GM19043 (cell line): ENCODE results near the gene LIPG.
"Not testable (repeated sequence)": the region's sequence is repeated elsewhere in the genome, so short reads cannot be mapped to it uniquely, and the experiment has no call there.

Source experiments
- ATAC-seq: cut with Tn5 transposase; IDR thresholded peaks from one replicate; pipeline ENCODE4 v1.9.1; 2021; ENCODE audit warnings: low read depth; ENCODE audit not compliant: unreplicated experiment

Gene LIPG

DNA sequence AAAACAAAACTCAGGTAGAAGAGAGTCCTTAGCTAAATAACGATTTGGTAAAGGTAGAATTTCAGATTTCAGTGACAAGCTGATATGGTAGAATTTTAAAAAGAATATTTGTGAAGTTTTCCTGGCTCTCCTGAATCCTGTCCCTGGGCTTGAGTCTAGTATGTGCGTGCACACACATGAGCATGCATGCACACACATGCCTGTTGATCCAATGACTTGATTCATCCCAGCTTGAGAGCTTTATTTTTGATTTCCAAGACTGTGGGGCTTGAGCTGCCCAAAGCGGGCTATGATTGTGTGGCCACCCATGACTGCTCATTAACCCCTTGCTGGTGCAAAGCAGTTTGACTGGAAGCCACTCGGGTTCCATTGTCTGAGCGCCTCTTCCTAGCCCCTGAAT is 9.0 kb downstream of the LIPG start:
- no peak for ATAC-seq

DNA sequence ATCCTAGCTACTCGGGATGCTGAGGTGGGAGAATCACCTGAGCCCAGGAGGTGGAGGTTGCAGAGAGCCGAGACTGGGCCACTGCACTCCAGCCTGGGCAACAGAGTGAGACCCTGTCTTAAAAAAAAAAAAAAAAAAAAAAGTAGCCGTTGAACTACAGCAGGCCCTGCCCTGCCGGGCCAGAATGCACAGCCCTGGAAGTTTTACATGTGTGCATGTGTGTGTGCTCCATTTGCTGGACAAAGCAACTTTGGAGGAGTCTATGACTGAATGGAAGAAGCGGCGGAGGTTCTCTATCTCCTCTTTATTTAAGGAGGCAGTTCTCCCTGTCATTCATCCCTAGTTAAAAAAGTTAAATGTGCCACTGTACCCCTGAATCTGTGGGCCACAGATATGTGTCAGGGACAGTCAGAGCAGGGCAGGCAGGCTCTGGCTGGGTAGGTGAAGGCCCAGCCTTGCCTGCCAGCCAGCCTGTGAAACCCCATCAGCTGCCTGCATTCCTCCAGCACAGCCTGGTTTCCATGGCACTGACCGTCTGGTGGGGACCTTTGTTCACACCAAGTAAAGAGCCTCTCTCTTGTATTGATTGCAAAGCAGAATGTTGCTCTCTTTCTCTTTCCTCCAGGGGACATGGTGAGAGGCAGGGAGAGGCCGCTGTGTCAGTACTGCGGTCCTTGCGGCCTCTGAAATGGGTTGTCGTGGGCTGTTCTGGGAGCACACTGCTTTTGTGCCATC is 10.9 kb downstream of the LIPG start:
- no peak for ATAC-seq

DNA sequence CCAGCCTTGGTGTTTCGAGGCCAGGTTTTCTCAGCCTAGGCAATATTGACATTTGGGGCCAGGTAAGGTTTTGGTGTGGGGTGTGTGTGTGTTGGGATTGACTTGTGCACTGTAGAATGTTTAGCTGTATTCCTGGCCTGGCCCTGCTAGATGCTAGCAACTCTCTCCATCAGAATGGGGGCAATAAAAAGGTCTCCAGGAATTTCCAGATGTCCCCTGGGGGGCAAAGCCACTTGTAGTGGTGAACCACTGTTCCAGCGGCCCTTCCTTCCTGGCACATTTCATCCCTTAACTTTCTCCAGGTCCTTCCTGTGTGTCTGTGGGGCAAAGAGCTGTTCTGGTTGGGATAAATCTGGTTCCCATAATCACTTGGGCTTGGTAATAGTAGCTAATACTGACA is 12.0 kb downstream of the LIPG start:
- no peak for ATAC-seq

DNA sequence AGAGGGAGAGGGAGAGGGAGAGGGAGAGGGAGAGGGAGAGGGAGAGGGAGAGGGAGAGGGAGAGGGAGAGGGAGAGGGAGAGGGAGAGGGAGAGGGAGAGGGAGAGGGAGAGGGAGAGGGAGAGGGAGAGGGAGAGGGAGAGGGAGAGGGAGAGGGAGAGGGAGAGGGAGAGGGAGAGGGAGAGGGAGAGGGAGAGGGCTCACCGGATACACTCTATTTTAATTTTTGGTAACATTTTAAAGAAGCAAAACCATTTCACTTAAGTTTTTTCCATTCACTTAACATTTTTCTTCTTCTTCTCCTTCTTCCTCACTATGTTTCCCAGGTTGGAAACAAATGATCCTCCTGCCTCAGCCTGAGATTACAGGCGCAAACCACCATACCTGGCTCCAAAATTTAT is 17.2 kb downstream of the LIPG start:
- not testable (repeated sequence) for ATAC-seq

DNA sequence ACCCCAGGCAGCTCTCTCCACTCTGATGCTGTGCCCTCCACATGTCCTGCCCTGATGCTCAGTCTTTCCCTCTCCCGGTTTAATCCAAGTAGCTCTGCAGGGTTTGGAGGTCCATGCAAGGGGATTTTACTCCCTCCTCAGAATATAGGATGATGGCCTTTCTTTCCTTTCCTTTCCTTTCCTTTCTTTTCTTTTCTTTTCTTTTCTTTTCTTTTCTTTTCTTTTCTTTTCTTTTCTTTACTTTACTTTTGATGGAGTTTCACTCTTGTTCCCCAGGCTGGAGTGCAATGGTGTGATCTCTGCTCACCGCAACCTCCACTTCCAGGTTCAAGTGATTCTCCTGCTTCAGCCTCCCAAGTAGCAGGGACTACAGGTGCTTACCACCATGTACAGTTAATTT is 17.7 kb downstream of the LIPG start:
- not testable (repeated sequence) for ATAC-seq

DNA sequence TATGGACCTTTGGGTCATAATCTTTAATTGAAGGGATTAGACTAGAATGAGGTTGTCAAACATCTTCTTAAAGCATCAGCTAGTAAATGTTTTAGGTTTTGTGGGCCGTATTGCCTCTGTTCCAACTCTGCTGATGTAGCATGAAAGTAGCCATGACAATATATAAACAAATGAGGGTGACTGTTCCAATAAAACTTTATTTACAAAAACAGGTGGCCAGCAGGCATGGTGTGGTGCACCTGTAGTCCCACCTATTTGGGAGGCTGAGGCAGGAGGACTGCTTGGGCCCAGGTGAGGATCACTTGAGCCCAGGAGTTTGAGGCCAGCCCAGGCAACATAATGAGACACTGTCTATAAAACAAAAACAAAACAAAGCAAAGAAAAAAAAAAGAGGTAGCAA is 18.4 kb downstream of the LIPG start:
- no peak for ATAC-seq

DNA sequence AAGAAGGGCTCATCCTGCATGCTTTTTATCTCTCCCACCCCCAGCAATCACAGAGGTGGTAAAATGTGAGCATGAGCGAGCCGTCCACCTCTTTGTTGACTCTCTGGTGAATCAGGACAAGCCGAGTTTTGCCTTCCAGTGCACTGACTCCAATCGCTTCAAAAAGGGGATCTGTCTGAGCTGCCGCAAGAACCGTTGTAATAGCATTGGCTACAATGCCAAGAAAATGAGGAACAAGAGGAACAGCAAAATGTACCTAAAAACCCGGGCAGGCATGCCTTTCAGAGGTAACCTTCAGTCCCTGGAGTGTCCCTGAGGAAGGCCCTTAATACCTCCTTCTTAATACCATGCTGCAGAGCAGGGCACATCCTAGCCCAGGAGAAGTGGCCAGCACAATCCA is 19.5 kb downstream of the LIPG start:
- no peak for ATAC-seq

DNA sequence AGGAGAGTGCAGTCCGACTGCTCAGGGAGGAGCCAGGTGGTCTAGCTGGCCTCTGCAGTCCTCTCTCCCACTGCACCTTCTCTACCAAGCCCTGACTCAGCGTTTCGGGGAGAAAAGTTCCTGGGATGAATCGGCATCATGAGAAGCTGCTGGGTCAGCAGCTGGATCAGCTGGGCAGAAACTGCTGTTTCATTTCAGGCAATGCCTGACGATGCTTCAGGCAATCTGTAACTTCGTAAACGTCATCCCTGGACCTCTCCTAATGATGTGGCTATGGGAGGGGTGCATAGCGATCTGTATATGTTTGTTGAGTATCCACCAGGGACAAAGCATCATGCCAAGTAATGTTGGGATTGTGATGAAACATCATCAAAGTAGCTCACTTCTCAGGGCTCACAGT is 20.7 kb downstream of the LIPG start:
- ATAC-seq: no peak

DNA sequence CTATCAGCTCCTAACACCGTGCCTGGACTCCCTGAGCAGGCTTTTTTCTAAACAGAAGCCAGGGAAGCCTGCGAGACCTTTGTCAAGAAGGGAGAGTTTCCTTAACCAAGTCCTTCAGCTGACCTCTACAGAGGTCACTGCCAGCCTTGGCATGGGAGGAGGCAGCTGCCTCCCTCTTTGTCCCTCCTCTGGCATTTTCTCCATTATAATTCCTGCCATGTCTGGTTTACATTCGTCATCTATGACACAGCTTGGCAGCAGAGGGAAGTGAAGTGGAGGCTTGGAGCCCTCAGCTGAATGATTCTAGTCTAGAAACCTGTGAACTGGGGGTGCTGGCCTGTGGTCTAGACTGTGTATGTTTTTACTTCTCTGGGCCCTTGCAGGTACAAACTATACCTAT is 22.5 kb downstream of the LIPG start:
- no peak for ATAC-seq

DNA sequence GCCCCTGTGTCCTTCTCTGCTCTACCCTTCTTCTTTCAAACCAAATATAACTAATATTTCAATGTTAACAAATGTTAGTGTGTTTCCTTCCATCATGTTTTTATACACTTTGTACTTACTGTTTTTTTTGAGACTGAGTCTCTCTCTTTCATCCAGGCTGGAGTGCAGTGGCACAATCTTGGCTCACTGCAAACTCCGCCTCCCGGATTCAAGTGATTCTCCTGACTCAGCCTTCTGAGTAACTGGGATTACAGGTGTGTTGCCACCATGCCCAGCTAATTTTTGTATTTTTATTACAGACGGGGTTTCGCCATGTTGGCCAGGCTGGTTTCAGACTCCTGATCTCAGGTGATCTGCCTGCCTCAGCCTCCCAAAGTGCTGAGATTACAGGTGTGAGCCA is 23.1 kb downstream of the LIPG start:
- ATAC-seq: not testable (repeated sequence)

DNA sequence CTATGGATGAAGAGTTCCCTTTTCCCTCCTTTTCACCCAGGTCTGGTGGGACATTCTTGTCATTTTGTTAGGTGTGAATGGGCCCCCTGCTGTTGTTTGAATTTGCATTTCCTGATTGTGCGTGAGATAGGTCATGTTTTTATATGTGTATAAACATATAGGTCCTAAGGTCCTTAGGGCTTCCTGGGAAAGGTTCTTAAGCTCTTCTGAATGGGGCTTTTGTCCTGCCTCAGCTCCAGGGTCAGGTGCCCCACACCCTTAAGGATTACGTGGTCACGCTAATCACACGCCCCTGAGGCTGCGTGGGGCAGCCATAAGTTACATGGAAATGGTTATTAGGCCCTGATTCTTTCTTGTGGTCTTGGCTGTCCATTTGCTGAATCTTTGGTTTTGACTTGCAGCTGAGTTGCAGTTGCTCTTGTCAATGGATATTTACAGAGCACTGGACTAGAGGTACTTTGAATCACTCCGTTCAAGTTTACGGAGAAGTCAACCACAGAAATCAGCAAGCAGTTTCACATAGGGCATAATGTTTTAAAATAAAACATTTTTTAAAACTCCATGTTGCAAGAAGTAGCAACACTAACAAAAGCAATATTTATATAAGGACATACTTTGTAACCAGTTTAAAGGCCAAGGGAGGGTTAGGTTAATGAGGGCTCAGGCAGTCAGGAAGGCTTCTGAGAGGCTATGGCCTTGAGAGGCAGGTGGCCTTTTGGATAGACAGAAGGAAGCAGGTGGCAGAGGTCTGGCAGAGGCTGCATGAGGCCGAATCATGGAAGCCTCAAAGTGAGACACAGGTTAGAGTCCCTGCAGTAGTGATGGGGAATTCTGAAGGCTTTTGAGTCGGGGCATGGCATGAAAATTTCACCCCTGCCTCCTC is 24.2 kb downstream of the LIPG start:
- no peak for ATAC-seq

DNA sequence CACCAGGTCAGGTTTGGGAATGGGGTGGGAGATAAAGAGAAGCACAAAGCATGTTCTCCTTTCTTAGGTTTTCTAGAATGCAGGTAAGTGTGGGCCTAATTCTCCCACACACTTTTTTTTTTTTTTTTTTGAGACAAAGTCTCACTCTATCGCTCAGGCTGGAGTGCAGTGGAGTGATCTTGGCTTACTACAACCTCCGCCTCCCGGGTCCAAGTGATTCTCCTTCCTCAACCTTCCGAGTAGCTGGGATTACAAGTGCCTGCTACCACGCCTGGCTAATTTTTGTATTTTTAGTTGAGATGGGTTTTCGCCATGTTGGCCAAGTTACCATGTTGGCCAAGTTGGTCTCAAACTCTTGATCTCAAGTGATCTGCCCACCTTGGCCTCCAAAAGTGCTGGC is 26.3 kb downstream of the LIPG start:
- ATAC-seq: no peak

DNA sequence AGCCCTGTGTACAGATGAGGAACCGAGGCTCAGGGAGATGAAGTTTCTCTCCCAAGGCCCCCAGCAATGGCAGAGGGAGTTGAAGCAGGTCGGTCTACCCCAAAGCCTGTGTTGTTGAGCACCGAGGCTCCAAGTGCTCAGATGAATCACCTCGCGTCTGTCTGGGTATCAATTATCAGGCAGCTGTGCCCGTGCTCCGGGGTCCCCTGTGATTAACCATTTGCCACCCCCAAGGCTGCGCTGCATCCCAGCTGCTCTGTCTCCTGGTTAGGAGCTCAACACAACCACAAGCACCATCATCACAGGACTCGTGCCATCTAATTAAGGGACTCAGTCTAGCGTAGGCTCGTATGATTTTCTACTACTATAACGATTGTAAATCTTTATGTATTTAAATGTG is 27.1 kb downstream of the LIPG start:
- ATAC-seq: no peak

DNA sequence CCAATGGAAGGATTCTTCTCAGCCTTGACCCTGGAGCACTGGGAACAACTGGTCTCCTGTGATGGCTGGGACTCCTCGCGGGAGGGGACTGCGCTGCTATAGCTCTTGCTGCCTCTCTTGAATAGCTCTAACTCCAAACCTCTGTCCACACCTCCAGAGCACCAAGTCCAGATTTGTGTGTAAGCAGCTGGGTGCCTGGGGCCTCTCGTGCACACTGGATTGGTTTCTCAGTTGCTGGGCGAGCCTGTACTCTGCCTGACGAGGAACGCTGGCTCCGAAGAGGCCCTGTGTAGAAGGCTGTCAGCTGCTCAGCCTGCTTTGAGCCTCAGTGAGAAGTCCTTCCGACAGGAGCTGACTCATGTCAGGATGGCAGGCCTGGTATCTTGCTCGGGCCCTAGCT is 28.8 kb downstream of the LIPG start:
- no peak for ATAC-seq

DNA sequence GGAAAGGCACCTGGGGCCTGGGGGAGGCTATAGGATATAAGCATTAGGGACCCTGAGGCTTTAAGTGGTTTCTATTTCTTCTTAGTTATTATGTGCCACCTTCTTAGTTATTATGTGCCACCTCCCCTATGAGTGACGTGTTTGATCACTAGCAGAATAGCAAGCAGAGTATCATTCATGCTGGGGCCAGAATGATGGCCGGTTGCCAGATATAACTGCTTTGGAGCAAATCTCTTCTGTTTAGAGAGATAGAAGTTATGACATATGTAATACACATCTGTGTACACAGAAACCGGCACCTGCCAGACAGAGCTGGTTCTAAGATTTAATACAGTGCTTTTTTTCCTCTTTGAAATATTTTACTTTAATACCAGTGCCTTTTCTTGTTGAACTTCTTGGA is 29.4 kb downstream of the LIPG start:
- ATAC-seq: no peak

DNA sequence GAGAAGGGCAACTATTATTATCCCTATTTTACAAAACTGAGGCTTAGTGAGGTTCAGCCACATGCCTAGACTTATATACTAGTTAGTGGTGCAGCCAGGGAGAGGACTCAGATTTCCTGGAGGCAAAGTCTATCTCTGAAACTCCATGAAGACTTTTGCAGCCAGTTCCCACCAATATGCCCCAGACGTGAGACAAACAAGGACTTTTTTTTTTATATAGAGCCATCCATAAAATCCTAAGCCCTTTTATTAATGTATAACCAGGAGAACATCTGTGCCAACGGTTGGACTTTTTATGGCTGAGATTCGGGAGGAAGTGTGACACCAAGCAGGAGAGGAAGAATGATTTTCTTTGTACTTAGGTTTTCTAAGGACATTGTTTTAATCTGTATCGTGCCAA is 29.9 kb downstream of the LIPG start:
- ATAC-seq: no peak

DNA sequence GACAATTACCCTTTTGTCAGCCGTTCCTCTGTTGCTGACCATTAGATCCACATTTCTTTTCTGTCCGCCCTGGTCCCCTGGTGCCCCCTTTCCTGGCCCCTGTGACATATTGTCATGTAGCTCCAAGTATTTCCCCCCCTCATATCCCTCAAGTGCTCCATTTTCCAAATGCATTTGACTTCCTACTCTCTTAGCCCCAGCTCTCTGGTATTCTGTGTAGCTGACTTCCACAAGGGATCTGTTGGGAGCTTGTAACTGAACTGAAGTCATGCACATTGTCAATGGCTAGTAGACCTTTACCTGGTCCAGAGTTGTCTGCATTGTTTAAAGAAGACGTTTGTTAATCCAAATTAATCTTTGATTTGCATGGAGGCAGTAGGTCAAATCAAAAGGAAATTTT is 34.8 kb downstream of the LIPG start:
- no peak for ATAC-seq

DNA sequence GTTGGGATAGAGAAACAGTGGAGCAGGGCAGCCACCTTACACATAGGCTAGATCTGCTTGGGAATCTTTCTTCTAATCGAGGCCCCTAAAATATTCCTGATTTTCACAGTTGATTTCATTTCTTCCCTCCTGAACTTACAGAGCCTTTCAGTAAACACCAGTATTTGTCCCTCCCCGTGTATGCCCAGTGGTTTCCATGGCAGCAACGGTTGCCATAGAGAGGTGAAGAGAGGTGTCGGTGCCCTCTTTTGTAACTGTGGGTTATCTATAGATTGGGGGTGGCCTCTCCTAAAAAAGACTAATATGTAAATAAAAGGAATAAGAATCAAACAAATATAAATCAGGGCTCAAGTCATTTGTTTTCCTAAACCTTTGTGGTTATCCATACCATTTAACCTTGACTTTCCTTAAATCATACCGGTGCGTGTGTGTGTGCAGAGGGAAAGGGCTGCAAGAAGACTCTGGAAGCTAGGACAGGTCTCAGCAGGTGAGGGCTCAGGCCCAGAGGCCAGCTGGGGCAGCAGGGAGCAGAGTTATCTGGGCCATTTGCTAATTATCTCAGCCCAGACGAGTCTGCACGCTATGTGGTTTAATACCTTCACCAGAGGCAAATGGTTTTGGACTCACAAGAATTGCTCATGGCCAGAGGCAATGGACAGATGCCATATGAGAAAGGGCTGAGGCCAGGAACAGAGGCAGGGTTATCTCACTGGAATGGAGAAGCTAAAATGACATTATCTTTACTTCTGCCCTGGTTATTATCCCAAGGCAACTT is 35.5 kb downstream of the LIPG start:
- no peak for ATAC-seq

DNA sequence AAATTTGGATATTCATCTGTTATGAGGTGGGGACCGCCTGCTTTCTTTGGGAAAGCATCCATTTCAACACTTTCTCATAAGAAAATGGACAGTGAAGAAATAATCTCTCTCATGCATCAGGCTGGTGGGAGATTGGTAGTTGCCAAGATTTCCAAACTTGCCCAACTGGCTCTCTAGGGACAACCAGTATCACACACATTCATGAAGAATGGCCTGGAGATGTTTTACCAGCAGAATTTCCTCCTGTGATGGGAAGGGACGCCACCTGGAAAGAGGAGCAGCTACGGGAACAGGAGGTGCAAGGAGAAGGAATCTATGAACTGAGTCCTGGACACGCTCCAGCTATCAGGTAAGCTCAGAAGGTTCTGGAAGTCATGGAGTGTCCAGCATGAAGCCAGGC is 39.4 kb downstream of the LIPG start:
- no peak for ATAC-seq

DNA sequence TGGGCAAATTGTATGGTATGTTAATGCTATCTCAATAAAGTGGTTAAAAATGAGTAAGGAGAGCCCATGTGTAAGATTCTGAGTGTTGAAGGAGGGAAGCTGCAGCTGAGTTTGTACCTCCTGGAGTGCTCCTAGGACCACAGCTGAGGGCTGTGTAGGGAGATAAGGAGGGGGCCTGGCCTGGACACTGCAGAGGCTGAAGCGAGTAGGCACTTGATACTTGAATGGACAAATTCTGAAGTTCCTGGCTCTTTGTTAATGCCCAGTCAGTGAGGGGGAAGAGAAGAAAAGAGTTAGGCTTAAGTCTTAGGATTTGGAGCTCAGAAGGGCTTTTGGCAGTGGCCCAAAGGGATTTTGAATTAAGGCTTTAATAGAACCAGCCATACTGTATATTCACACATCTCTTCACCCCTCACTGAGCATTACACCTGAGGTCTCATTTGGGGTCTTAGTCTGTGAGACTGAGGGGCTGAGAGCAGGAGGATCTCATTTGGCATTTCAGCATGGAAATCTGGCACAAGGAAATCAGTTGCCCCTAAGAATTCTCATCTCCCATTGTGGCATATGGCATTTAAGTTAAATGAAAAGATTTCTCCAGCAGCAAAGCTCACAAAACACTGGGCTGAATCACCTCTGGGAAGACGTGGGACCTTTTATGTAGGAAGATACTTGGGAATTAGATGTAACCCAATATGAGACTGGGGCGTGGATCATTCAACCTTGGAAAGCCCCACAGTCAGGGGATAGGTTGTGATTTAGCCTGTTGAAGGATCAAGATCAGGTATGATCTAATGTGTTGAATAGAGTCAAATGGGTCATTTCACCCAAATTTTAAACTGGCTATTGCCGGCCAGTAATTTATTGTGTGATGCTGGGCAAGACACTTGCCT is 46.8 kb downstream of the LIPG start:
- no peak for ATAC-seq
